ENCODE data around the gene RBMS3. TPM values are rescaled to one million over a fixed set of nuclear protein-coding genes. Genes with fewer than 3 reads are reported as not detected.
"Not testable (repeated sequence)": the region's sequence is repeated elsewhere in the genome, so short reads cannot be mapped to it uniquely, and the experiment has no call there.

RBMS3 gene
- total RNA-seq, 2 donors from 2014 or later: 1.4 to 3.5 TPM

DNA sequence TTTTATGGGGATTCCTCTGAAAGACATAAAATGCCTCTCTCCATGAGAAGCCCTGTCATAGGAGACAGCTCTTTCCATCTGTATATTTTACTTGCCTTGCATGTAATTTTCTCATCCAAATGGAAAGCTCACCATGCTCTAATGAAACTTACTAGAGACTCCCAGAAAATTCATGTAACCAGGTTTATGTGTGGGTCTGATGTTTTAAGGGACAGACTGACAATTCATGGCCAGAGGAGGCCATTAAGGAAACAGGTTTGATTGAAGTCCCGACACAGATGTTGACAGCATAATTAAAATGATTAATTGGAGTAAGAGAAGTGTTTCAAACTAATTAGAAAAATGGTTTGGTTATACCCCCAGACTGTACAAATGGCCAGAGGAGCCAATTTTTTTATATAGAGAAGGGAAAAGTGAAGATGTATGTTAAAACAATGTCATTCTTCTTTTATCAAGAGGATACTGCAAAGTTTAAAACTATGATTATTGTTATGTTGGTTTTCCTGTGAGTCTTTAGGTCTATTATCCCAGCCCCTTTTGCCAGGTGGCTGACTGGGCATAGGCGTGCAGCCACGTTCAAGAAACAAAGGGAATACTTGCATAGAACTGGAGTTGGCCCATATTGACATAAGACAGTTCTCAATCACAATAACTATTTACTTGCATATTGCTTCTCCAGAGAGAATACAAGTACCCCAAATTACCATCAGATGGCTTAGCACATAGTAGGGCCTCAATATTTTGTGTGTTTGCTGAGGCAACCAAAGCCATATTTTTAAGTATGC, 64.8 kb downstream of the RBMS3 start:
- no peak overlapping the region for H3K27ac Mint-ChIP-seq
- H3K9me3 Mint-ChIP-seq: peaks cover 5% of the 10 kb centered on the region
- ATAC-seq (no peak), DNase-seq (ENCODE audit: low spot score) (no peak)
- H3K4me3 Mint-ChIP-seq: no peak overlapping the region
- H3K36me3 Mint-ChIP-seq: no peaks in the 10 kb centered on the region
- H3K27me3 Mint-ChIP-seq: no peaks in the 10 kb centered on the region
- no peaks in the 10 kb centered on the region for H3K4me1 Mint-ChIP-seq (ENCODE audit: low read depth in 2 of 2)

DNA sequence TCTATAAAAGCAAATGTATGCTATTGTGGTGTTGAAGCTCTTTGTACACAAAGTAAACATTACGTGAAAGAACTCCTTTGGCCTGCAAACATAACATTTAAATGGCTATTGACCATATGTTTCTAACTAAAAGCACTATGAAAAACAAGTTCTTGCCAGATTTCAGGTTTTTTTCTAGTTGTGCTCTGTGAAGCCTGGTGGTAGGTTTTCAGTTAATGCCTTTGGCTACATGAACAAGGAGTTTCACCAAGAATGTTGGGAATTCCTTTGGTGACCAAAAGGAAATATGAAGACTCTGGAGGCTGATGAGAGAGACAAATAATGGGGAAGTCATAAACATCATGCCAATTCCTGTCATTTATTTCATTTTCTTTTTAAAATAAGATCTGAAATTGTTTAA, 66.0 kb downstream of the RBMS3 start:
- Mint-ChIP-seq H3K27ac (no peak overlapping the region), H3K9me3 (peaks cover 5% of the 10 kb centered on the region), H3K36me3 (no peaks in the 10 kb centered on the region), H3K27me3 (no peaks in the 10 kb centered on the region), H3K4me1 (ENCODE audit: low read depth in 2 of 2) (no peaks in the 10 kb centered on the region), H3K4me3 (no peak overlapping the region)
- no peak for ATAC-seq
- no peak for DNase-seq (ENCODE audit: low spot score)

DNA sequence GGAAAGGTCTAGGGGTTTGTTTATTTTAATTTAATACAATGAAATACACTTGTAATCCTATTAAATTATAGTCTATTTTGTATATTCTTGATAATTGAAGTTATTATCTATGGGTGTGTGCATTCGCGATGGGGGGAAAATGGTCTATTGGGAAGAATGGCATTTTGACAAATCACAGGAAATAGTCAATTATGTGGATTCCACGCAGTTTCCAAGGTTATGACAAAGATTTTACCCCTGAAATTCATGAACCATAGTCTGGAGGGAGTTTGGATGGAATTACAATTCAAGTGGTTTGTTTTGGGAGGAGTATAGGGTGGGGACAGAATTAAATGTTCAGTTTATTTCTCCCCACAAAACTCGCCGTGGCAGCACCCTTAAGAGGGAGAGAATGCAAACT, 66.5 kb downstream of the RBMS3 start:
- Mint-ChIP-seq H3K4me1 (ENCODE audit: low read depth in 2 of 2) (no peaks in the 10 kb centered on the region), H3K4me3 (no peak overlapping the region), H3K36me3 (no peaks in the 10 kb centered on the region), H3K27ac (no peak overlapping the region), H3K27me3 (no peaks in the 10 kb centered on the region), H3K9me3 (peaks cover 6% of the 10 kb centered on the region)
- DNase-seq (ENCODE audit: low spot score) (no peak), ATAC-seq (no peak)

GRCh38 chr3:29348316-29348715, 67.4 kb downstream of the RBMS3 start:
- peaks cover 9% of the 10 kb centered on the region for H3K9me3 Mint-ChIP-seq

GRCh38 chr3:29349049-29349448, 68.2 kb downstream of the RBMS3 start:
- no peaks in the 10 kb centered on the region for H3K27me3 Mint-ChIP-seq
- no peak overlapping the region for H3K4me3 Mint-ChIP-seq
- no peaks in the 10 kb centered on the region for H3K36me3 Mint-ChIP-seq
- H3K9me3 Mint-ChIP-seq: peaks cover 7% of the 10 kb centered on the region
- peaks cover 0 to under 1% of the 10 kb centered on the region in 2 donors for H3K4me1 Mint-ChIP-seq (ENCODE audit: low read depth in 2 of 2)
- ATAC-seq (no peak), DNase-seq (ENCODE audit: low spot score) (no peak)
- no peak overlapping the region for H3K27ac Mint-ChIP-seq

More at GRCh38 chr3:29348316-29348715, 67.4 kb downstream of the RBMS3 start:
- ATAC-seq: no peak
- Mint-ChIP-seq H3K27me3 (no peaks in the 10 kb centered on the region), H3K4me3 (no peak overlapping the region), H3K4me1 (ENCODE audit: low read depth in 2 of 2) (no peaks in the 10 kb centered on the region), H3K27ac (no peak overlapping the region), H3K36me3 (no peaks in the 10 kb centered on the region)
- no peak for DNase-seq (ENCODE audit: low spot score)

- no peak overlapping the region for H3K27ac Mint-ChIP-seq
- no peak overlapping the region for H3K4me3 Mint-ChIP-seq
These were observed 72.9 kb downstream of the RBMS3 start for GRCh38 chr3:29353807-29354206.

DNA sequence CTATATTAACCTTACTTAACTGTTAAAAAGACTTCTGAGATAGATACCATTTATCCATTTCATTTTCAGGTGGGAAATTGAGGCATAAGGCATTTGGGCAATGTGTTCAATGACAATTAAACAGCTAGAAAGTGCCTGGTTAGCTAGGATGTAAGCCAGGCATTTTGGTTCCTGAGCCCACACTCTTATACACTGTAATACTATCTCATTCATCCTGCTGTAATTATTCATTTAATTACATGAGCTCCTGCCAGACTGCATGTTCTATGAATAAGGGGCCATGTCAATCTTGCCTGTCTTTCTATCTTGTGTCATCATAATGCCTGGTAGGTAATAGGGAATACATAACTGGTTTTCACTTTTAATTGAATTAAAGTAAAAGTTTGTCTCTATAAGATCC, 74.0 kb downstream of the RBMS3 start:
- ATAC-seq (no peak), DNase-seq (ENCODE audit: low spot score) (no peak)
- H3K9me3 Mint-ChIP-seq: peaks cover 4% of the 10 kb centered on the region
- H3K4me3 Mint-ChIP-seq: no peak overlapping the region
- H3K4me1 Mint-ChIP-seq (ENCODE audit: low read depth in 2 of 2): peaks cover 0 to 6% of the 10 kb centered on the region in 2 donors
- H3K27ac Mint-ChIP-seq: no peak overlapping the region
- H3K27me3 Mint-ChIP-seq: no peaks in the 10 kb centered on the region
- H3K36me3 Mint-ChIP-seq: no peaks in the 10 kb centered on the region

More at GRCh38 chr3:29353807-29354206, 72.9 kb downstream of the RBMS3 start:
- Mint-ChIP-seq H3K27me3 (no peaks in the 10 kb centered on the region), H3K4me1 (ENCODE audit: low read depth in 2 of 2) (peaks cover 0 to 6% of the 10 kb centered on the region in 2 donors), H3K9me3 (peaks cover 3% of the 10 kb centered on the region), H3K36me3 (no peaks in the 10 kb centered on the region)
- ATAC-seq: no peak
- DNase-seq (ENCODE audit: low spot score): no peak

GRCh38 chr3:29356062-29356461, 75.2 kb downstream of the RBMS3 start:
- ATAC-seq (no peak), DNase-seq (ENCODE audit: low spot score) (no peak)
- H3K27me3 Mint-ChIP-seq: no peaks in the 10 kb centered on the region
- peaks cover 2 to 6% of the 10 kb centered on the region in 2 donors for H3K4me1 Mint-ChIP-seq (ENCODE audit: low read depth in 2 of 2)
- peaks cover 10% of the 10 kb centered on the region for H3K9me3 Mint-ChIP-seq
- H3K36me3 Mint-ChIP-seq: peaks cover 4% of the 10 kb centered on the region
- H3K4me3 Mint-ChIP-seq: no peak overlapping the region
- H3K27ac Mint-ChIP-seq: no peak overlapping the region

- not testable (repeated sequence) for H3K27ac Mint-ChIP-seq, ATAC-seq
These were observed 79.4 kb downstream of the RBMS3 start for GRCh38 chr3:29360289-29360688.

DNA sequence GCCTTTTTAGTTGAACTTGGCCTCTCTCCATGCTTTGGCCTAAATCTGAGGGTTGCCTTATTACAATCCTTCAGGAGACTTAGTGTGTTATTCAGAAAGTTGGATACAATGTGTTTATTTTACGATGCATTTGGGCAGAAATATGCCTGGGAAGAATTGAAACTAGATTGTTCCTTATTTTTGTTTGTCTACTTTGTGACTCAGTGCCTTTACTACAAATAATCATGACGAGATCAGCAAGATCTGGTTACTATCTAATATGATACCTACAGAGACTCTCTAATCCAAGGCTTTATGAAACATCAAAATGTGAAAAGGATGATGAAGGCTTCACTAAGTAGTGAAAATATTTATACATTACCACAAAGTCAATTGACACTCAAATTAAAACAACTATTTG, 82.2 kb downstream of the RBMS3 start:
- ATAC-seq (no peak), DNase-seq (ENCODE audit: low spot score) (no peak)
- Mint-ChIP-seq H3K27ac (no peak overlapping the region), H3K4me1 (ENCODE audit: low read depth in 2 of 2) (peaks cover 0 to 2% of the 10 kb centered on the region in 2 donors), H3K27me3 (no peaks in the 10 kb centered on the region), H3K4me3 (no peak overlapping the region), H3K36me3 (peaks cover 4% of the 10 kb centered on the region), H3K9me3 (peaks cover 15% of the 10 kb centered on the region)

More at GRCh38 chr3:29360289-29360688, 79.4 kb downstream of the RBMS3 start:
- not testable (repeated sequence) for H3K4me3 Mint-ChIP-seq; H3K4me1 Mint-ChIP-seq (ENCODE audit: low read depth in 2 of 2); DNase-seq (ENCODE audit: low spot score); H3K36me3 Mint-ChIP-seq; H3K27me3 Mint-ChIP-seq
- peaks cover 15% of the 10 kb centered on the region for H3K9me3 Mint-ChIP-seq

GRCh38 chr3:29370021-29370420, 89.2 kb downstream of the RBMS3 start:
- DNase-seq (ENCODE audit: low spot score) (no peak), ATAC-seq (no peak)
- H3K4me3 Mint-ChIP-seq: no peak overlapping the region
- H3K36me3 Mint-ChIP-seq: no peaks in the 10 kb centered on the region
- no peak overlapping the region for H3K27ac Mint-ChIP-seq
- H3K27me3 Mint-ChIP-seq: no peaks in the 10 kb centered on the region
- H3K9me3 Mint-ChIP-seq: peaks cover 11% of the 10 kb centered on the region
- no peaks in the 10 kb centered on the region for H3K4me1 Mint-ChIP-seq (ENCODE audit: low read depth in 2 of 2)

DNA sequence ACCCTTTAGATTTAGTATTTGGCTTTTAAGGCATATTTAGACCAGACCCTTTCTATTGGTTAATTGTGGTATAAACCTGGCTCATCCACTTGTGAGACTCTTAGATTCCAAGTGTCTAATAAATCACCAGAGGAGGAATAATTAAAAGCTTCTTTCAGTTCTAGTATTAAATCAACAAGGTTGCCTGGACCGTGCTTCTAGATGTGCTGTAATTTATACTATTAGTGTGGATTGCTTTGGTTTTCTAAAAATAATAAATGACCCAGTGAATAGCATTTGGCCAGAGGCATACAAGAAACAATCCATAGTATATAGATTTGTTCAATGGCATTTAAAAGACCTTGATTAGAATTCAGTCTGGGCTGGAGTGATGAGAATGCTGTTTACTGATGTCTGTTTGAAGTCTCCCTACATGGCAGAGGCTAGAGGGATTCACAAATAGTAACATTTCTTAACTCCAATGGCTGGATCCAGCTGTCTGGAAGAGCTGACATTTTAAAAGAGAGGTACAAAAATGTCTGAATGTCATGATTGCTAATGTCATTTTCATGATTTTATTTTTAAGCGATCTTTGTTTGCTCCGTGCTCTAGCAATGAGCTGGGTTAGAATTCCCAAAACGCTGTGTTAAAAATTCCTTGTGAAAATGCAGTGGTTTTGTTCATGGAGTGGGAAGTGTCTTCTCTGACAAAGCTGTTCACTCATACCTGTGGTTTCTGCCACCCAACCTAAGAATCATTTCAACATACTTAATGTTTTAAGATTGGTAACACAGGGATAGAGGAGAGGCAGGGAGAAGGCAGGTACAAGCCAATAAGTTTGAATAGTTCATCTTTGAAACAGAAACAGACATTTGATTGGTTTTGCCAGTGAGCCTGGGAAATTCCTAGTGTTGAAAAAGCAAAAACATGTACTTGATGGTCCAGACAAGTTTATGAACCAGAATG, 89.9 kb downstream of the RBMS3 start:
- Mint-ChIP-seq H3K9me3 (peaks cover 15% of the 10 kb centered on the region), H3K4me1 (ENCODE audit: low read depth in 2 of 2) (no peaks in the 10 kb centered on the region), H3K27me3 (no peaks in the 10 kb centered on the region), H3K36me3 (no peaks in the 10 kb centered on the region), H3K27ac (no peak overlapping the region), H3K4me3 (no peak overlapping the region)
- DNase-seq (ENCODE audit: low spot score): no peak
- ATAC-seq: no peak

- no peak for DNase-seq (ENCODE audit: low spot score)
- Mint-ChIP-seq H3K27ac (no peak overlapping the region), H3K9me3 (peaks cover 15% of the 10 kb centered on the region), H3K36me3 (no peaks in the 10 kb centered on the region), H3K4me3 (no peak overlapping the region), H3K27me3 (no peaks in the 10 kb centered on the region), H3K4me1 (ENCODE audit: low read depth in 2 of 2) (no peaks in the 10 kb centered on the region)
- ATAC-seq: no peak
These were observed 92.3 kb downstream of the RBMS3 start for GRCh38 chr3:29373131-29373680.

- H3K36me3 Mint-ChIP-seq: no peaks in the 10 kb centered on the region
- ATAC-seq (no peak), DNase-seq (ENCODE audit: low spot score) (no peak)
- H3K4me3 Mint-ChIP-seq: no peak overlapping the region
- H3K27ac Mint-ChIP-seq: no peak overlapping the region
- no peaks in the 10 kb centered on the region for H3K27me3 Mint-ChIP-seq
- peaks cover 11% of the 10 kb centered on the region for H3K9me3 Mint-ChIP-seq
- H3K4me1 Mint-ChIP-seq (ENCODE audit: low read depth in 2 of 2): no peaks in the 10 kb centered on the region
These were observed 93.4 kb downstream of the RBMS3 start for GRCh38 chr3:29374226-29374625.
